ENCODE measurements around the gene SEMA3A. TPM values are rescaled to one million over a fixed set of nuclear protein-coding genes. Genes with fewer than 3 reads are reported as not detected.

SEMA3A gene
- total RNA-seq, 2 donors from 2014 or later = 0.68 to 1.1 TPM

- H3K4me3 ChIP-seq = no peak overlapping the region
- no peak for DNase-seq (ENCODE audit: low spot score)
- no peaks in the 10 kb centered on the region for H3K36me3 ChIP-seq
- no peak for TF ChIP-seq CTCF (IDR thresholded peaks at IDR 0.05)
- no peaks in the 10 kb centered on the region for H3K27me3 ChIP-seq (replicated peaks; ENCODE audit: insufficient read depth)
- no peak overlapping the region for H3K27ac ChIP-seq
- H3K4me1 ChIP-seq (ENCODE audit: control insufficient read depth in 1 of 2, low read depth in 2 of 2) = peaks cover 0 to 10% of the 10 kb centered on the region in 2 donors
- no peak for ATAC-seq (ENCODE audit: insufficient number of reproducible peaks, low FRiP score, low read depth)
- H3K9me3 ChIP-seq = no peaks in the 10 kb centered on the region
Measured at GRCh38 chr7:84191842-84192241, 2.7 kb downstream of the SEMA3A start.

- Histone ChIP-seq H3K36me3 (no peaks in the 10 kb centered on the region), H3K27me3 (replicated peaks; ENCODE audit: insufficient read depth) (no peaks in the 10 kb centered on the region), H3K9me3 (no peaks in the 10 kb centered on the region), H3K27ac (no peak overlapping the region), H3K4me3 (no peak overlapping the region), H3K4me1 (ENCODE audit: control insufficient read depth in 1 of 2, low read depth in 2 of 2) (peaks cover 0 to 8% of the 10 kb centered on the region in 2 donors)
- ATAC-seq (ENCODE audit: insufficient number of reproducible peaks, low FRiP score, low read depth) (no peak), DNase-seq (ENCODE audit: low spot score) (no peak)
- TF ChIP-seq CTCF (IDR thresholded peaks at IDR 0.05) = no peak
Measured at GRCh38 chr7:84191261-84191660, 3.3 kb downstream of the SEMA3A start.

GRCh38 chr7:84190016-84190705 lies 4.4 kb downstream of the SEMA3A start:
- no peaks in the 10 kb centered on the region for H3K27me3 ChIP-seq (replicated peaks; ENCODE audit: insufficient read depth)
- TF ChIP-seq CTCF (IDR thresholded peaks at IDR 0.05) = no peak
- no peaks in the 10 kb centered on the region for H3K36me3 ChIP-seq
- H3K4me3 ChIP-seq = no peak overlapping the region
- H3K27ac ChIP-seq = no peak overlapping the region
- DNase-seq (ENCODE audit: low spot score) (no peak), ATAC-seq (ENCODE audit: insufficient number of reproducible peaks, low FRiP score, low read depth) (no peak)
- peaks cover 0 to 2% of the 10 kb centered on the region in 2 donors for H3K4me1 ChIP-seq (ENCODE audit: control insufficient read depth in 1 of 2, low read depth in 2 of 2)
- H3K9me3 ChIP-seq = no peaks in the 10 kb centered on the region

- H3K27ac ChIP-seq = no peak overlapping the region
- no peak overlapping the region for H3K4me3 ChIP-seq
- ATAC-seq (ENCODE audit: insufficient number of reproducible peaks, low FRiP score, low read depth) (no peak), DNase-seq (ENCODE audit: low spot score) (no peak)
- no peaks in the 10 kb centered on the region for H3K9me3 ChIP-seq
- no peak for TF ChIP-seq CTCF (IDR thresholded peaks at IDR 0.05)
- H3K27me3 ChIP-seq (replicated peaks; ENCODE audit: insufficient read depth) = no peaks in the 10 kb centered on the region
- no peaks in the 10 kb centered on the region for H3K4me1 ChIP-seq (ENCODE audit: control insufficient read depth in 1 of 2, low read depth in 2 of 2)
- H3K36me3 ChIP-seq = no peaks in the 10 kb centered on the region
Measured at GRCh38 chr7:84188786-84189405, 5.7 kb downstream of the SEMA3A start.

- no peak overlapping the region for H3K27ac ChIP-seq
- no peaks in the 10 kb centered on the region for H3K36me3 ChIP-seq
- H3K4me1 ChIP-seq (ENCODE audit: control insufficient read depth in 1 of 2, low read depth in 2 of 2) = no peaks in the 10 kb centered on the region
- DNase-seq (ENCODE audit: low spot score) = no peak
- no peaks in the 10 kb centered on the region for H3K9me3 ChIP-seq
- no peak for TF ChIP-seq CTCF (IDR thresholded peaks at IDR 0.05)
- no peaks in the 10 kb centered on the region for H3K27me3 ChIP-seq (replicated peaks; ENCODE audit: insufficient read depth)
- no peak for ATAC-seq (ENCODE audit: insufficient number of reproducible peaks, low FRiP score, low read depth)
- H3K4me3 ChIP-seq = no peak overlapping the region
Measured at GRCh38 chr7:84187813-84188510, 6.6 kb downstream of the SEMA3A start.
